SU-DHL-6 (cell line): ENCODE measurements around the gene CAPN9.

ENCODE experiments used
- EZH2phosphoT487 ChIP-seq: fragments of 200-600 bp; sonication (generic), shearing (Covaris generic); conservative IDR thresholded peaks from 2 replicates; pipeline ENCODE4 v1.6.1; 2018; ENCODE audit warnings: mild to moderate bottlenecking, antibody characterized with exemption, low read length, moderate library complexity, mixed read lengths
- TF ChIP-seq, protein P1 (sequence below): fragments of 200-600 bp; sonication (generic); IDR thresholded peaks from one replicate; pipeline ENCODE4 v1.5.1; 2017; ENCODE audit warnings: antibody characterized with exemption, mild to moderate bottlenecking, low read length, moderate library complexity; ENCODE audit not compliant: insufficient read depth, poor library complexity, severe bottlenecking

GRCh38 chr1:230812568-230812967, 65.4 kb downstream of the CAPN9 start:
- TF ChIP-seq, protein P1, sequence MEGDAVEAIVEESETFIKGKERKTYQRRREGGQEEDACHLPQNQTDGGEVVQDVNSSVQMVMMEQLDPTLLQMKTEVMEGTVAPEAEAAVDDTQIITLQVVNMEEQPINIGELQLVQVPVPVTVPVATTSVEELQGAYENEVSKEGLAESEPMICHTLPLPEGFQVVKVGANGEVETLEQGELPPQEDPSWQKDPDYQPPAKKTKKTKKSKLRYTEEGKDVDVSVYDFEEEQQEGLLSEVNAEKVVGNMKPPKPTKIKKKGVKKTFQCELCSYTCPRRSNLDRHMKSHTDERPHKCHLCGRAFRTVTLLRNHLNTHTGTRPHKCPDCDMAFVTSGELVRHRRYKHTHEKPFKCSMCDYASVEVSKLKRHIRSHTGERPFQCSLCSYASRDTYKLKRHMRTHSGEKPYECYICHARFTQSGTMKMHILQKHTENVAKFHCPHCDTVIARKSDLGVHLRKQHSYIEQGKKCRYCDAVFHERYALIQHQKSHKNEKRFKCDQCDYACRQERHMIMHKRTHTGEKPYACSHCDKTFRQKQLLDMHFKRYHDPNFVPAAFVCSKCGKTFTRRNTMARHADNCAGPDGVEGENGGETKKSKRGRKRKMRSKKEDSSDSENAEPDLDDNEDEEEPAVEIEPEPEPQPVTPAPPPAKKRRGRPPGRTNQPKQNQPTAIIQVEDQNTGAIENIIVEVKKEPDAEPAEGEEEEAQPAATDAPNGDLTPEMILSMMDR, result no peak
- TF ChIP-seq EZH2phosphoT487, result no peak
